NOMO-1 treated with DMSO at 0.1 percent for 48 hours (cell line): ENCODE results near the gene MBD5.
A peak's percentile ranks its signal among the peaks of the same experiment; 100 is the strongest.

ENCODE experiments used
- DNase-seq: peaks from one replicate; lab custom pipeline; 2025; ENCODE audit not compliant: unreplicated experiment; lab: John Stamatoyannopoulos, UW

MBD5 gene

GRCh38 chr2:148450531-148450930 is 429.6 kb downstream of the MBD5 start:
- no peak for DNase-seq

DNA sequence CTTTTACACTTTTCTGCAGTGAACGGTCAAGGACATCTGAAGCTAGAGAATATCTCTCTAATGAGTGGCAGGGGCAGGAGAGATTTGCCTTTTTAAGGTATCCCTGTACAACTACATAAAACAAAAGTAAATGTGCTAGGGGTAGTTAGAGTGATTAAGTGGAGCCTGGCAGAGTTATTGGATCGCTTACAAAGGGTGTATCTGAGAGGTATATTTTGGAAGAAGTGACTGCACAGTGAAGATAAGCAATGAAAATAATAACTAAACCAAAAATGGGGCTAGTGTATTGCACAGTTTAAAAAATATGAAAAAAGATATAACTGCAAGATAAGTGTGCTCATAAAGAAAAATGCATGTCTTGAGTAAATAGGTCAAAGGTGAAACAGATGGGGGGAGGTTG is 430.2 kb downstream of the MBD5 start:
- no peak for DNase-seq

DNA sequence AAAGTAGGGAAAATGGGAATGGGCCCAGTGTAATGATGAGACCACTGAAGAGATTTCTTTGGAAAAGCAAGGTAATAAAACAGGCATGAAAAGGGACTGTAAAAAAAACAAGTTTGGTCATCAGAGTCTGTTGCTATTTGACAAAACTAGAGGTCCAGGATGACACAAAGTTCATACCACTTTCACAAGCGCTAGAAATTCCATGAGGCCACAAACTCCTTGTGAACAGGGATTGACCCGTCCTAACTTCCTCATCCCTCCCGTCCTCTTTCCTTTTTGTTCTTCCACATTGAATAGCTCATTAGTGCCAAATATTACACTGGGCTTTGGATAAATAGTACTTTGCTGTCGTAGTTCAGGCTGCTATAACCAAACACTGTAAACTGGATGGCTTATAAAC is 434.9 kb downstream of the MBD5 start:
- DNase-seq: no peak

DNA sequence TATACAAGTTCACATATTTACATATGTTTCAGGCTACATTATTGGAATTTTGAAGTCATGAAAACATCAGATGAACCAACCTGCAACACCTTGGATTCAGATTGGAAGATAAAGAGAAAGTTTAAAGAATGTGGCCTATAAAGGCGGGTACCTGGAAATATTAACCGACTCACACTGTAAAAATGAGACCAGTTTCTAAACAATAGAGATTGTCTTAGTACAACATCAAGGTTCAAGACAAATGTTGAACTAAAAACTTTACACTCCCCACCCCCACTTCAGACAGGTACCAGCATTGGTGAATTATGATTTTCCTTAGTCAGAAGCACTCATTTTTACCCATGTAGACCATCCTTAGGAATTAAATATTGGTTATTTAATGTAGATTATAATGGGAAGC is 437.3 kb downstream of the MBD5 start:
- no peak for DNase-seq

- no peak for DNase-seq
Observed at GRCh38 chr2:148459377-148459778, 438.5 kb downstream of the MBD5 start.

DNA sequence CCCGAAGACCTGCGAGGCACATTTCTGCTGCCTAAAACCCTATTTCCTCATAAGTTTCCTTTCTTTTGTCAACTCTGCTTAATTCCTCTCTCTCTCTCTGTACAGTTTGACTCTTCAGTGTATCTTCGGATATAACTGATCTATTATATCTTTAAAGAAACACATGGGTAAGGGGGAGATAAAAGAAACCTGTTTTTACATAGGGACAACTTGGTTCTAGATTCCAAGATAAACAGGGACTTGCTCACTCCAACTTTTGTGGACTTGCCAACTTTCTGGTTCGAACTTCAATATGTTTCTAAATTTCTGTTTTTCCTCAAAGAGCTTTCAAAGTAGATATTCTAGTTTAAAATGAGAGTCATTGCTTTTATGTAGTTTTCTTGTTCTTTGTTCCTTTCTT is 441.0 kb downstream of the MBD5 start:
- DNase-seq: no peak

- no peak for DNase-seq
Observed at GRCh38 chr2:148475626-148476025, 454.7 kb downstream of the MBD5 start.

DNA sequence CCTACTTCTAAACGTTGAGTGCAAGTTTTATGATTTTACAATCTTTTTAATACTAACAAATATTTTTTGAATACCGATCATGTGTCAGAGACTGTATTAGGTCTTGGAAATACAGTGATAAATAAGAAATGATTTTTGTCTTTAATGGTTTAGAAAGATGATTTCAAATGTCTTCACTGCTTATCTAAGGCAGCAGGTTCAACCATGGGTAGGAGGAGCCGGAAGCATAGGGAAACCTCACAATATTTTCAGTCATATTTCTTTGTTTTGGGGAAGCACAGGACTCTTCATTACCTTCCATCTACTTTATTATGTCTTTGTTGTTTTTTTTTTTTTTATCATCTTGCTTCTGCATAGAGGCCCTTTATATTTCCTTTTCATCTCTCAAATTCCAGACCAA is 458.5 kb downstream of the MBD5 start:
- DNase-seq: no peak

DNA sequence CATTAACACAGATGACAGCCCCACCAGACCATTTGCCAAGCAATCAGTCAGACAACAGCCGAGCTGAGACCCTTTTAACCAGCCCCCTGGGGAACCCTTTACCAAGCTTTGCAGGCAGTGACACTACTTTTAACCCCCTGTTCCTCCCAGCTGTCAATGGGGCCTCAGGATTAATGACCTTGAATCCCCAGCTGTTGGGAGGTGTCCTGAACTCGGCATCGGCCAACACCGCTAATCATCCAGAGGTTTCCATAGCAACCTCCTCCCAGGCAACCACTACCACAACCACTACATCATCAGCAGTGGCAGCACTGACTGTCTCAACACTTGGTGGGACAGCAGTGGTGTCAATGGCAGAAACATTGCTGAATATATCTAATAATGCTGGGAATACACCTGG is 462.8 kb downstream of the MBD5 start:
- no peak for DNase-seq

- DNase-seq: no peak
Observed at GRCh38 chr2:148484066-148484465, 463.2 kb downstream of the MBD5 start.

- DNase-seq: no peak
Observed at GRCh38 chr2:148486655-148487054, 465.8 kb downstream of the MBD5 start.

DNA sequence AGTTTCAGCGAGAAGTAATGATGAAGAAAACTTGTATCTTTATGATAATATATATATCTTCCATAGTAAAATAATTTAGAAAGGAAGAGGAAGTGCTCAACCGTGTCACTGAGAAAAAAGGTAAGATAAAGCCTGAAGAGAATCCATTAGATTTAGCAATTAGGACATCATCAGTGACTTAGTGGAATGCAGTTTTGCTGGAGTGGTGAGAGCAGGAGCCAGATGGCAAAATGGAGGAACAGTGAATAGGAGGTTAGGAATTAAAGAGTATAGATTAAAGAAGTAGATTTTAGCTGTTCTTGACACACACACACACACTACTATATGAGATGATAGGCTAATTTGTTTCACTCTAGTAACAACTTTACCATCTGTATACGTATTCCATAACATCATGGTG is 466.5 kb downstream of the MBD5 start:
- no peak for DNase-seq

DNA sequence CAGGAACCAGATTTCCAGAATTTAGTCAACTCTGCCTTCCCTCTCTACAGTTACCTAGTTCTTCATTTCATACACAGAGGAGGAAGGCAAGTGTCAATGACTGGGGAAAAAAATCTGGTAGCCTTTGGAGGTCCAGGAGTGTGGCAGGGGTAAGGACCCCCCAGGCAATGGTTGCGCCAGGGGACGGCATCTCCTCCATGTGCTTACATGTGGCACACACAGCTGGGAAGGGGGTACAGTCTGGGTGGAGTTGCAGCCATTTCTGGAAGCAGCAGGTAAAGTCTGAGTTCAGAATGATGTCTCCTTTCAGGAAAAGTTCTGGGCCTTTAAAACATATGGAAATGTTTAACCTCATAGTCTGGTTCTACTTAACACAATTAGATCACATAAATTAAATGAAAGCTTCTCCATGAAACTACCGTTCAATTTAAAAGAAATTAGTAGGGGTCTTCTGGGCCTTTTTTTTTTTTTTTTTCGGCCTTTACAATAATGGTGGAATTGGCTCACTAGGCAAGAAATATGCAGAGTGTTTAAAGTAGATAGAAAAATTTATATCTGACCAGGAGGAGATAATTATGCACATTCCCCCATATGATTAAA is 470.0 kb downstream of the MBD5 start:
- DNase-seq: no peak

GRCh38 chr2:148493822-148494563 is 473.1 kb downstream of the MBD5 start:
- peak; percentile 19 for DNase-seq

- no peak for DNase-seq
Observed at GRCh38 chr2:148495586-148495985, 474.7 kb downstream of the MBD5 start.

DNA sequence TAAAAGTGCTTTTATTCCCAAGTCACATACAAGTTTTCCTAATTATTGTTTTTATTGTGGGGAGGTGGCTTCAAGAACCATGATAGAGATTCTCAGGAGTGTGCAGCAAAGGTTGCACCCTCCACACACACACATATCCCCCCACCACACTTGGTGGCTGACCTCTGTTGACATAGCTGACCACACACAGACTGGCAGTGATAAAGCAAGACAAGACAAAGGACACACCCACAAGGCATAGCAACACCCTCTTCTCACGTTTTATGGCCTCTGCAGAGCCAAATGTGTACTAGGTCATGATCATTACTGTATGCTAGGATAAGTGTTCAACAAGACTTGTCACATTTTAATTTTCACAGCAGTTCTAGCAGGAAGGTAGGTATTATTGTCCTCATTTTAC is 480.7 kb downstream of the MBD5 start:
- DNase-seq: no peak

- DNase-seq: no peak
Observed at GRCh38 chr2:148503516-148503915, 482.6 kb downstream of the MBD5 start.

GRCh38 chr2:148507970-148508369 is 487.1 kb downstream of the MBD5 start:
- no peak for DNase-seq

- no peak for DNase-seq
Observed at GRCh38 chr2:148508878-148509287, 488.0 kb downstream of the MBD5 start.

- peak; percentile 90 for DNase-seq
Observed at GRCh38 chr2:148509288-148509902, 488.5 kb downstream of the MBD5 start.

DNA sequence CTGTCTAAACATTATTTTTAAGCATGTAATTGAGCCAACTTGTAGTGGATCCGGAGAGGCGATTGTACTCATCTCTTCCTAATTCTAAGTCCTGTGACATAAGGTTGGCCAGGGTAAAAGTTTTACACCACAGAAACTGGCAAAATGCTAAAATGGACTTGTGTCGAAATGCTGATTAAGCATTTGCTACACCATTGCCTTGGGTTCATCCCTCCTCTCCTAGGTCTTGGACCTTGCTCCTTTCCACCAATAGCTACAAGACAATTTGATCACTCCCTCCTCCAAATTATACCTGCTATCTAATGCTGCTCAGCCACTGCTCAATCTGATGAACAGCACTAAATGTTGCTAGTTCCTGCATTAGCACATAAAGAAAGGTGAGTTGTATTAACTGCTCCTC is 491.0 kb downstream of the MBD5 start:
- DNase-seq: no peak

- no peak for DNase-seq
Observed at GRCh38 chr2:148512501-148512900, 491.6 kb downstream of the MBD5 start.

- DNase-seq: no peak
Observed at GRCh38 chr2:148513427-148513826, 492.5 kb downstream of the MBD5 start.
